H1 (cell line): Measurements from ENCODE around the gene NR3C1. TPM values are rescaled to one million over a fixed set of nuclear protein-coding genes. Genes with fewer than 3 reads are reported as not detected.

Experiments used
- GABPA ChIP-seq: IDR thresholded peaks from 2 replicates; pipeline ENCODE4 v1.6.1; 2011; ENCODE audit warnings: mild to moderate bottlenecking, low read length, moderate library complexity, borderline replicate concordance; ENCODE audit not compliant: insufficient read depth
- SP1 ChIP-seq: IDR thresholded peaks from 2 replicates; pipeline ENCODE4 v1.6.1; 2011; ENCODE audit warnings: low read depth, low read length
- polyA plus RNA-seq, 7 experiments: library from polyadenylated mRNA; depleted of rRNA in 3 of 7; stranded (reverse) in 5 of 7; unstranded in 2 of 7; fragments of >200 nt in 5 of 7; fragments of 200-250 nt in 2 of 7; gene quantifications; 1 replicate in 5 of 7; 2 replicates in 1 of 7; 4 replicates in 1 of 7; pipeline versions ENCODE4 v1.2.1 to v1.2.3, GENCODE V29; 2011 to 2013; ENCODE audit warnings: missing spikeins in 2 of 7, mixed read lengths in 2 of 7
- total RNA-seq: library from RNA; stranded (reverse); fragmentation: NEBNext Ultra II Directional; extraction: Animal tissue kit (Norgen Biotek cat#: 25700); gene quantifications from 2 replicates; pipeline ENCODE4 v1.2.1, GENCODE V29; 2021

NR3C1 gene
- total and polyA plus RNA-seq, 2 of the 8 experiments (the other 6 are each of a cell fraction or from before 2014, with no cell fraction given) = 1.7 to 5.4 TPM

DNA sequence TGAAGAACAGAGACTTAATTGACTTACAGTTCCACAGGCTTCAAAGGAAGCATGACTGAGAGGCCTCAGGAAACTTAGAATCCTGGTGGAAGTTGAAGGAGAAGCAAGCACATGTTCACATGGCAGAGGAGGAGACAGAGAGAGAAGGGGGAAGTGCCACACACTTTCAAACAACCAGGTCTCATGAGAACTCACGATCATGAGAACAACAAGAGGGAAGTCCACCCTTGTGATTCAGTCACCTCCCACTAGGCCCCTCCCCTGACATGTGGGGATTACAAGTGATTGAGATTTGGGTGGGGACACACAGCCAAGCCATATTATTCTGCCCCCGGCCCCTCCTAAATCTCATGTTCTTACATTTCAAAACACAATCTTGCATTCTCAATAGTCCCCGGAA, 19.5 kb downstream of the NR3C1 start (continued):
- no peak for TF ChIP-seq SP1
- TF ChIP-seq GABPA = no peak
- TF ChIP-seq, all 59 proteins: peak for 0
